Epithelial cell of prostate (primary cell): Measurements from ENCODE around the gene HES4.
A peak's percentile ranks its signal among the peaks of the same experiment; 100 is the strongest.
"Not testable (repeated sequence)": the region's sequence is repeated elsewhere in the genome, so short reads cannot be mapped to it uniquely, and the experiment has no call there.

Experiments
- DNase-seq: peaks from one replicate; pipeline ENCODE4 v3.0.0-alpha.2; 2011; ENCODE audit warnings: low read depth, low spot score
- H3K27ac ChIP-seq: fragments of 450-650 bp; 2 replicates; pipeline ENCODE4 v1.5.1; 2017; ENCODE audit warnings: mild to moderate bottlenecking

Gene HES4

GRCh38 chr1:1000357-1001056 lies 610 bp upstream of the HES4 start:
- H3K27ac ChIP-seq = peak overlapping the region; percentile 79
- DNase-seq = no peak

- H3K27ac ChIP-seq = peak overlapping the region; percentile 79
- no peak for DNase-seq
Measured at GRCh38 chr1:998995-999724, 737 bp downstream of the HES4 start.

- no peak for DNase-seq
- H3K27ac ChIP-seq = no peak overlapping the region
Measured at GRCh38 chr1:998745-998994, 1.2 kb downstream of the HES4 start.

- DNase-seq = no peak
- H3K27ac ChIP-seq = no peak overlapping the region
Measured at GRCh38 chr1:997993-998744, 1.7 kb downstream of the HES4 start.

- no peak overlapping the region for H3K27ac ChIP-seq
- DNase-seq = no peak
Measured at GRCh38 chr1:997713-997992, 2.2 kb downstream of the HES4 start.

GRCh38 chr1:996851-997712 lies 2.8 kb downstream of the HES4 start:
- H3K27ac ChIP-seq = no peak overlapping the region
- DNase-seq = no peak

- no peak for DNase-seq
- H3K27ac ChIP-seq = no peak overlapping the region
Measured at GRCh38 chr1:995665-996633, 3.9 kb downstream of the HES4 start.

GRCh38 chr1:994546-994945 lies 5.4 kb downstream of the HES4 start:
- DNase-seq, H3K27ac ChIP-seq: not testable (repeated sequence)

- DNase-seq = no peak
- no peak overlapping the region for H3K27ac ChIP-seq
Measured at GRCh38 chr1:993379-993995, 6.4 kb downstream of the HES4 start.

GRCh38 chr1:992362-992761 lies 7.5 kb downstream of the HES4 start:
- no peak for DNase-seq

GRCh38 chr1:991895-992294 lies 8.0 kb downstream of the HES4 start:
- DNase-seq = no peak
- H3K27ac ChIP-seq = no peak overlapping the region

More at GRCh38 chr1:992362-992761, 7.5 kb downstream of the HES4 start:
- H3K27ac ChIP-seq = no peak overlapping the region

GRCh38 chr1:991275-991674 lies 8.6 kb downstream of the HES4 start:
- not testable (repeated sequence) for DNase-seq, H3K27ac ChIP-seq

- not testable (repeated sequence) for DNase-seq
Measured at GRCh38 chr1:988061-988460, 11.8 kb downstream of the HES4 start.

GRCh38 chr1:985126-985525 lies 14.8 kb downstream of the HES4 start:
- H3K27ac ChIP-seq = no peak overlapping the region
- DNase-seq = no peak

More at GRCh38 chr1:988061-988460, 11.8 kb downstream of the HES4 start:
- not testable (repeated sequence) for H3K27ac ChIP-seq

GRCh38 chr1:984476-984814 lies 15.5 kb downstream of the HES4 start:
- no peak for DNase-seq
- no peak overlapping the region for H3K27ac ChIP-seq

- no peak for DNase-seq
- no peak overlapping the region for H3K27ac ChIP-seq
Measured at GRCh38 chr1:983798-984475, 16.0 kb downstream of the HES4 start.

GRCh38 chr1:982765-983436 lies 17.0 kb downstream of the HES4 start:
- no peak overlapping the region for H3K27ac ChIP-seq
- no peak for DNase-seq

- DNase-seq = no peak
Measured at GRCh38 chr1:981955-982558, 17.8 kb downstream of the HES4 start, which contains the start of gene PERM1. Gene PERM1 (minus strand): TSS chr1:982093. CDS start chr1:981029, 1,064 bp downstream.

More at GRCh38 chr1:981955-982558, 17.8 kb downstream of the HES4 start, which contains the start of gene PERM1:
- no peak within 1 kb of the TSS for H3K27ac ChIP-seq
